ENCODE data around the gene KCTD16.

KCTD16 gene

DNA sequence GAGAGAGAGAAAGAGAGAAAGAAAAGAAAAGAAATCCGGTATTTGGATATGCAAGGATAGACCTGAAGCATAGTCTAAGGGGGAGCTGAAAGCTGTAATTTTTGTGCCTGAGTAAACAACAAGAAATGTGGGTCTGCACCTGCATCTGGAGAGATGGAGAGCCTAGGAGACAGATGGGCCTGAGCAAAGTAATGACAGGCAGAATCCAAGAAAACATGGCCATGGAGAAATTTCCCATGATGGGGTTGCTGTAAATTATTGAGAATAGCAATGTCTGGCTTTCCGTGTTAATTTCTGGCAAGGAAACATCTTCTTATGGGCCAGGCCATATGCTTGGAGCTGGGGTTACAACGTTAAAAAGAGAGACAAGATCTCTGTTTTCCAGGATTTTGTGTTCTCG lies 40.4 kb upstream of the KCTD16 start:
- H3K4me3 ChIP-seq (ENCODE audit: low read depth, low read length): no peak overlapping the region
- TF ChIP-seq, protein P1, sequence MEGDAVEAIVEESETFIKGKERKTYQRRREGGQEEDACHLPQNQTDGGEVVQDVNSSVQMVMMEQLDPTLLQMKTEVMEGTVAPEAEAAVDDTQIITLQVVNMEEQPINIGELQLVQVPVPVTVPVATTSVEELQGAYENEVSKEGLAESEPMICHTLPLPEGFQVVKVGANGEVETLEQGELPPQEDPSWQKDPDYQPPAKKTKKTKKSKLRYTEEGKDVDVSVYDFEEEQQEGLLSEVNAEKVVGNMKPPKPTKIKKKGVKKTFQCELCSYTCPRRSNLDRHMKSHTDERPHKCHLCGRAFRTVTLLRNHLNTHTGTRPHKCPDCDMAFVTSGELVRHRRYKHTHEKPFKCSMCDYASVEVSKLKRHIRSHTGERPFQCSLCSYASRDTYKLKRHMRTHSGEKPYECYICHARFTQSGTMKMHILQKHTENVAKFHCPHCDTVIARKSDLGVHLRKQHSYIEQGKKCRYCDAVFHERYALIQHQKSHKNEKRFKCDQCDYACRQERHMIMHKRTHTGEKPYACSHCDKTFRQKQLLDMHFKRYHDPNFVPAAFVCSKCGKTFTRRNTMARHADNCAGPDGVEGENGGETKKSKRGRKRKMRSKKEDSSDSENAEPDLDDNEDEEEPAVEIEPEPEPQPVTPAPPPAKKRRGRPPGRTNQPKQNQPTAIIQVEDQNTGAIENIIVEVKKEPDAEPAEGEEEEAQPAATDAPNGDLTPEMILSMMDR (IDR thresholded peaks at IDR 0.05; ENCODE audit: borderline replicate concordance, insufficient read depth, low read depth, low read length): no peak

DNA sequence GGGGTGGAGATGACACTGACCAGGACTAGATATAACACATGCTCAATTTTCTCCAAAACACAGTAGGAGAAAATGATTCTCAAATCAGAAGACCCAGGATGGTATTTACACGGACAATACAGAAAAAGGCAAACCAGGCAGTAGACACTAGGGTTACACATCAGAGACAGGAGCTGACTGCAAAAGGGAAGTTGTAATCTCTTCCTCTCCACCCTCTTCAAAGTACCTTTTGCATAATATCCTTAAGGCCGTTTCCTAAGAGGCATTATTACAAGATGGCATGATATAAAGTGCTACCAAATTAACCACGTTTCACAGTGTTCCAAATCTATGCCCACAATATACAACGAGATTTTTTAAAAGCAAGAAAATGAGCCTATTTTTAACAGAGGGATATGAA lies 39.4 kb upstream of the KCTD16 start:
- TF ChIP-seq, protein P1 (IDR thresholded peaks at IDR 0.05; ENCODE audit: borderline replicate concordance, insufficient read depth, low read depth, low read length): no peak
- H3K4me3 ChIP-seq (ENCODE audit: low read depth, low read length): no peak overlapping the region

DNA sequence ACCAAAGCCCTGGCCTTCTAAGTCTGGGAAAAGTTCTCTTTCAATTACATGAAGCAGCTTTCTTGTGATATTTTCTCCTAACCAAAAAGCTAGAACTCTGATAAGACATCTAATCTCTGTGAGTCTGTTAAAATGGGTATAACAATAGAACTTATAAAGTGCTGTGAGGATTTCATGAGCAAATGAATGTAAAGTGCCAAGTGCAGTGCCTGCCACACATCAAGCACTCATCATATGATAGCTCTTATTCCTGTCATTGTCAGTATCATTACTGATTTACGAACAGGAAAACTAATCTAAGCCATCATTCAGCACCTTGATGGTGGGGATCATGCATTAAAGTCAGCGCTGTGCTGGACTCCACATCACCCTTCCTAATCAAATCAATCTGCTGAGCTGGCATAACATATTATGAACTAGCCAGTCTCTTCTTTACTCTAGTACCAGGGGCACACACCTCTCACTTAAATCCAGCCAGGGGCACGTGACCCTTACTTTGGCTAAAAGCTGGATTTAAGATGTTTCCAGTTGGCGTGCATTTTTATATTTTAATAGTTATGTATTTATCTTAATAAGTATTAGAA lies 37.5 kb upstream of the KCTD16 start:
- TF ChIP-seq, protein P1 (IDR thresholded peaks at IDR 0.05; ENCODE audit: borderline replicate concordance, insufficient read depth, low read depth, low read length): no peak
- no peak overlapping the region for H3K4me3 ChIP-seq (ENCODE audit: low read depth, low read length)

DNA sequence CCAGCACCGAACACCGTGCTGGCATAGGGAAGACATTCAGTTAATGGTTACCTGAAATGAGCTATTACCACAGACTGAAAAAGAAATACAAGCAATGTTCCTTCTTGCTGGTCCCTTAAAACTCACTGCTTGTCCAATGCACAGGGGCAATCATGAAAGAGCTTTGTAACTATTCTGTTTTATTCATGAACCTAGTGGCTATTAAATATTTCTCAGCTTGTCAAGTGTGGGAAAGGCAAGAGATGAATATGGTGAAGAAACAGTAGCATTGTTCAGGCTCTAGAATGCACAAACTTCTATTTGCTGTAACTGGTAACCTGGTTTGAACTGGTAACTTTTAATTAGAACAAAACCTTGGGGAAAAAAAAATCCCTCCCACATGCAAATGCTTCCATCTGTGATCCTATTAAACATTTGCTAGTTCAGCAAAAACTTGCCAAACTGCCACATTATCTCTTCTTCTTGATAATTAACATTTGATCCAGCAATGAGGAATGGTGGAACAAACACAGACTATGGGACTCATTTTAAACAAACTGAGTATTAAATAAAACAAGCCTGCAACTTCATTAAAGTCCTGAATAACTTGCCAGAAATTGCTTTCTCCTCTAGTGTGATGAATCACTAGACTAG lies 36.4 kb upstream of the KCTD16 start:
- TF ChIP-seq, protein P1 (IDR thresholded peaks at IDR 0.05; ENCODE audit: borderline replicate concordance, insufficient read depth, low read depth, low read length): no peak
- H3K4me3 ChIP-seq (ENCODE audit: low read depth, low read length): no peak overlapping the region

DNA sequence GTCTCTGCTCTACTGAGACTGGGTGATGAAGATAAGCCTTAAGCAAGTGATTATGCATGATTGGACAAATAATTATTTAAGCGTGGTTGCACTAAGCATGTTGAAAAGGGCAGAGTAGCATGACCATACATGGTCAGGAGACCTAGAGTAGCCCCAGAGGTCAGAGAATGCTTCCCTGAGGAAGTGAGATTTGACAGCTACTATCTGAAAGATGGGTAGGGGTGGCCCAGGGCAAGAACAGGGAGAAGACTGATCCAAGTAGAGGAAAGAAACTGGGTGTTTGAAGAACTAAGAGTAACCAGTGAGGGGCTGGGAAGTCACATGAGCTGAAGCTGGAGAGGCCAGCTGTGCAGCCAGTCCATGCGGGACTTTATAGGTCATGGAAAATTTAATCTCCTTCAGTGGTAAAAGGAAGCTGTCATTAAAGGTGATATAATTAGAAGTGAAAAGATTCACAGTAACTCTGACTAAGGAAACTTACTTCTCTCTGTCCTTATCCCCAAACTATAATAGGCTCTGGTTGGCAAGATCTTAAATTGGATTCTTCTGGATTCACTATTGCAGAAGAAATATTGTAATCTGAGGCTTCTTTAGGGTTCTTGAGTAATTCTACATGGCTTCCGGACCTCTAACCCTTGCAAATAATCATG lies 35.4 kb upstream of the KCTD16 start:
- H3K4me3 ChIP-seq (ENCODE audit: low read depth, low read length): no peak overlapping the region
- TF ChIP-seq, protein P1 (IDR thresholded peaks at IDR 0.05; ENCODE audit: borderline replicate concordance, insufficient read depth, low read depth, low read length): no peak

DNA sequence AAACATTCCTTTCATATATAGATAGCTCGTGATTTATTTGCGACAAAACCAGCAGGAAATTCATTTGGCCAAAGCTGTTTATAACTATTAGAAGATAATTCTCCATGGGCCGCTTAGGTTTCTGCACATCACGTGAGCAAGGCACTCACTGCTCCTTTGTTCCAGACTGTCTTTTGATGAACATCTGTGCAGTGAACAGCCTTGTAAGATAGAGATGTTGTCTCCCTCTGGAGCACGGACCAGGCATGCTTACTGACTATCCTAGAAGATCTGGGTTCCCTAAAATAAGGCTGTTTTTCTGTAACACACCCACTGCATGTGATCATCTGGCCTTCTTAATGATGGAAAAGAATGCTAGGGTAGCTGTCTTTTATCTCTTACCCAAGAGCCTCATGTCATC lies 31.1 kb upstream of the KCTD16 start:
- TF ChIP-seq, protein P1 (IDR thresholded peaks at IDR 0.05; ENCODE audit: borderline replicate concordance, insufficient read depth, low read depth, low read length): no peak
- H3K4me3 ChIP-seq (ENCODE audit: low read depth, low read length): no peak overlapping the region

DNA sequence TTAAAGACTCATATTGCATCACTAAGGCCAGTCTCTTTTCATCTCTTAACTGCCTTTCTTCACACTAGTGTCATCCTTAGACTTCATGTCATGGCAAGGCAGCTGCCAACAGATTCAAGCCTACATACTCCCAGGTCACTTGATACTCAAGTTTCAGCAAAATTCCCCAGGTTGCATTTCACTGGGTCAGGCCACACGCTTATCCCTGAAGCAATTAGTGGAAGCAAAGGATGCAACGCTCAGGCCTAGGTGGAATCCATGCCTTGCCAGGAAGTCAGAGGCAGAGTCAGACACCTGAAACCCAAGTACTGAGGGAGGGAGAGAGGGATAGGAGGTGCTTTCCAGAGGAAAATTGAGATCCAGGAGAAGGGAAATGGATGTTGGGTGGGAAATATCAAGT lies 29.1 kb upstream of the KCTD16 start:
- H3K4me3 ChIP-seq (ENCODE audit: low read depth, low read length): no peak overlapping the region
- TF ChIP-seq, protein P1 (IDR thresholded peaks at IDR 0.05; ENCODE audit: borderline replicate concordance, insufficient read depth, low read depth, low read length): no peak

All from GM12875 (cell line).